ENCODE results near the gene ARRDC5. TPM values are rescaled to one million over a fixed set of nuclear protein-coding genes. Genes with fewer than 3 reads are reported as not detected.
A peak's percentile ranks its signal among the peaks of the same experiment; 100 is the strongest.

Gene ARRDC5
- total and polyA plus RNA-seq, 2 of the 13 experiments (the other 11 are each of a cell fraction or from before 2014, with no cell fraction given) = not detected

DNA sequence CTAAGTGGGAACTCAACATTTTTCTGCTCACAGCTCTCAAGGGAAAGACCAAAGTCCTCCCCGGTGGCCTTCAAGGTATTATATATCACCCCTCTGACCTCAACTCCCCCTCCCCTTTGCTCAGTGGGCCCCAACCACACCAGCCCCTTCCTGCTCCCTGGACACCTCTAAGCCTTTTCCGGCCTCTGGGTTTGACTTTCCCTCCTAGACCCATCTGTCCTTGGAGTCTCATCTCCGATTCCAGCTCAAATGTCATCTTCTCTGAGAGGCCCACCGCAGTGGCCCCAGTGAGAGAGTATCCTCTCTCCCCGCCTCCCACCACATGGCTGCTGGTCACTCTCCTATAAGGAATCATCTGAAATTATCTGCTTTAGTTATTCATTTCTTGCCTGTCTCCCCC lies 5.7 kb upstream of the ARRDC5 start (continued):
- TF ChIP-seq ZHX2 (IDR thresholded peaks at IDR 0.05; ENCODE audit: low read depth) = no peak
- TF ChIP-seq ZHX2 (CRISPR knock-in tag; IDR thresholded peaks at IDR 0.05; ENCODE audit: borderline replicate concordance) = no peak
- TF ChIP-seq NR2F1 (CRISPR knock-in tag; IDR thresholded peaks at IDR 0.05) = 0 out of 4 replicates have a peak, but pooled peaks of 1 of the 2 experiments have one; percentile 16
- TF ChIP-seq KLF11 (CRISPR knock-in tag; IDR thresholded peaks at IDR 0.05) = 0 out of 2 replicates have a peak, but pooled peaks have one; percentile 16
- TF ChIP-seq, protein P1, sequence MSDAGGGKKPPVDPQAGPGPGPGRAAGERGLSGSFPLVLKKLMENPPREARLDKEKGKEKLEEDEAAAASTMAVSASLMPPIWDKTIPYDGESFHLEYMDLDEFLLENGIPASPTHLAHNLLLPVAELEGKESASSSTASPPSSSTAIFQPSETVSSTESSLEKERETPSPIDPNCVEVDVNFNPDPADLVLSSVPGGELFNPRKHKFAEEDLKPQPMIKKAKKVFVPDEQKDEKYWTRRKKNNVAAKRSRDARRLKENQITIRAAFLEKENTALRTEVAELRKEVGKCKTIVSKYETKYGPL (CRISPR knock-in tag; IDR thresholded peaks at IDR 0.05) = no peak
- TF ChIP-seq ZNF510 (CRISPR knock-in tag; IDR thresholded peaks at IDR 0.05; ENCODE audit: low read depth) = no peak
- TF ChIP-seq ZNF121 (CRISPR knock-in tag; IDR thresholded peaks at IDR 0.05) = no peak
- TF ChIP-seq MXI1 (IDR thresholded peaks at IDR 0.05; ENCODE audit: borderline replicate concordance, low read depth, low read length) = no peak
- TF ChIP-seq KLF15 (CRISPR knock-in tag; IDR thresholded peaks at IDR 0.05; ENCODE audit: borderline replicate concordance) = no peak
- no peak for TF ChIP-seq PBX3 (CRISPR knock-in tag; IDR thresholded peaks at IDR 0.05; ENCODE audit: borderline replicate concordance)
- TF ChIP-seq ZNF264 (CRISPR knock-in tag; IDR thresholded peaks at IDR 0.05) = no peak
- no peak for TF ChIP-seq ZNF781 (CRISPR knock-in tag; IDR thresholded peaks at IDR 0.05; ENCODE audit: borderline replicate concordance, not compliant biosample characterization)
- TF ChIP-seq WIZ (CRISPR knock-in tag; IDR thresholded peaks at IDR 0.05) = no peak
- TF ChIP-seq CREB3 (CRISPR knock-in tag; IDR thresholded peaks at IDR 0.05) = no peak
- TF ChIP-seq MATR3 (CRISPR knock-in tag; IDR thresholded peaks at IDR 0.05) = no peak
- TF ChIP-seq RBM39 (IDR thresholded peaks at IDR 0.05; ENCODE audit: low read depth, low read length, poor library complexity, severe bottlenecking) = no peak
- TF ChIP-seq ARHGAP35 (CRISPR knock-in tag; IDR thresholded peaks at IDR 0.05; ENCODE audit: borderline replicate concordance) = no peak
- TF ChIP-seq HNRNPK (IDR thresholded peaks at IDR 0.05; ENCODE audit: low read depth, low read length, poor library complexity, severe bottlenecking) = no peak
- TF ChIP-seq PHB2 (IDR thresholded peaks at IDR 0.05; ENCODE audit: partially characterized antibody) = no peak
- TF ChIP-seq ZBTB7B (CRISPR knock-in tag; IDR thresholded peaks at IDR 0.05) = no peak; the same call in none of the 2 replicates
- no peak for TF ChIP-seq ZNF263 (CRISPR knock-in tag; IDR thresholded peaks at IDR 0.05)
